Measurements from ENCODE around the gene SPPL2A.

The SPPL2A gene

DNA sequence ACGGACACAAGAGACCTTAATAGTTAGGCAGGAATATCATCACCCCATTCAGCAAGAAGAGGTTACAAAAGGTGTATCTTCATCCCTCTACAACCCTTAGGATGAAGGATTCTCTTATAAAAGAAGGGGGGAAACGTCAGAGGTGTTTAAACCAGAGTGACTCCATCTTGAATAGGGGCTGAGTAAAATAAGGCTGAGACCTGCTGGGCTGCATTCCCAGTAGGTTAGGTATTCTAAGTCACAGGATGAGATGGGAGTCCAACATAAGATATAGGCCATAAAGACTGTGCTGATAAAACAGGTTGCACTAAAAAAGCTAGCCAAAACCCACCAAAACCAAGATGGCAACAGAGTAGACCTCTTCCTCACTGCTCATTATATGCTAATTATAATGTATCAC lies 95.4 kb downstream of the SPPL2A start:
- Histone ChIP-seq H3F3A (ENCODE audit: low read depth) (no peaks in the 10 kb centered on the region), H3K27me3 (ENCODE audit: insufficient read depth, low read length, poor library complexity, severe bottlenecking) (no peaks in the 10 kb centered on the region), H3K4me3 (ENCODE audit: low read length, poor library complexity, severe bottlenecking) (no peak overlapping the region), H3K4me1 (ENCODE audit: insufficient read depth, low read length, poor library complexity, severe bottlenecking) (no peaks in the 10 kb centered on the region), H3K36me3 (ENCODE audit: insufficient read depth, low read length) (peaks cover 29% of the 10 kb centered on the region; the same call in 1 of the 2 replicates), H3K9me3 (ENCODE audit: insufficient read depth, low read depth, low read length) (no peaks in the 10 kb centered on the region), H3K79me2 (ENCODE audit: insufficient read depth, low read length) (peaks cover 74% of the 10 kb centered on the region), H3K9me2 (replicated peaks; ENCODE audit: low read depth, low read length) (no peaks in the 10 kb centered on the region), H2AFZ (ENCODE audit: low read length) (no peak overlapping the region), H3K9ac (ENCODE audit: low read depth, low read length, poor library complexity, severe bottlenecking) (no peak overlapping the region), H4K20me1 (ENCODE audit: insufficient read depth, low read length, poor library complexity, severe bottlenecking) (peaks cover 22% of the 10 kb centered on the region), H3K4me2 (ENCODE audit: low read depth, low read length, poor library complexity, severe bottlenecking) (no peak overlapping the region)
- TF ChIP-seq EZH2phosphoT487 (IDR thresholded peaks at IDR 0.05; ENCODE audit: borderline replicate concordance): no peak
- TF ChIP-seq, protein P1, sequence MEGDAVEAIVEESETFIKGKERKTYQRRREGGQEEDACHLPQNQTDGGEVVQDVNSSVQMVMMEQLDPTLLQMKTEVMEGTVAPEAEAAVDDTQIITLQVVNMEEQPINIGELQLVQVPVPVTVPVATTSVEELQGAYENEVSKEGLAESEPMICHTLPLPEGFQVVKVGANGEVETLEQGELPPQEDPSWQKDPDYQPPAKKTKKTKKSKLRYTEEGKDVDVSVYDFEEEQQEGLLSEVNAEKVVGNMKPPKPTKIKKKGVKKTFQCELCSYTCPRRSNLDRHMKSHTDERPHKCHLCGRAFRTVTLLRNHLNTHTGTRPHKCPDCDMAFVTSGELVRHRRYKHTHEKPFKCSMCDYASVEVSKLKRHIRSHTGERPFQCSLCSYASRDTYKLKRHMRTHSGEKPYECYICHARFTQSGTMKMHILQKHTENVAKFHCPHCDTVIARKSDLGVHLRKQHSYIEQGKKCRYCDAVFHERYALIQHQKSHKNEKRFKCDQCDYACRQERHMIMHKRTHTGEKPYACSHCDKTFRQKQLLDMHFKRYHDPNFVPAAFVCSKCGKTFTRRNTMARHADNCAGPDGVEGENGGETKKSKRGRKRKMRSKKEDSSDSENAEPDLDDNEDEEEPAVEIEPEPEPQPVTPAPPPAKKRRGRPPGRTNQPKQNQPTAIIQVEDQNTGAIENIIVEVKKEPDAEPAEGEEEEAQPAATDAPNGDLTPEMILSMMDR (conservative IDR thresholded peaks at IDR 0.05; ENCODE audit: low read length): no peak

DNA sequence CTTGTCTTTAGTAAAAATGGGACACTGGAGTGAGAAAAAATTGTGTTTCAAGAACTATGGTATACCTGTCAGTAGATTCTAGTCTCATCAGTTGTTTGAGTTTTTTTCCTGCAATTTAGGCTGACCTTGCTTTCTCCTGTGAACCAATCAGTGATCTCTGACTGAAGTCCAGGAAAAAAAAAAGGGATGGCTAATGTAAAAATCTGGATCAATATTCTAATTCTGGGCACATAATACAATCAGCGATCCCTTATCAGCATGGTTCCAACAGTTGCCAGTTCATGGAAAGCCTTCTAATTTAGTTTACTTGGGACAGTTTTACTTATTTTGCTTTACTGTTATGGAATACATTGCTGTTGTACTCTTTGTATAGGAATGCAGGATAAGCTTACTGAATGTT lies 95.9 kb downstream of the SPPL2A start:
- TF ChIP-seq, protein P1 (conservative IDR thresholded peaks at IDR 0.05; ENCODE audit: low read length): no peak
- no peak for TF ChIP-seq EZH2phosphoT487 (IDR thresholded peaks at IDR 0.05; ENCODE audit: borderline replicate concordance)
- no peaks in the 10 kb centered on the region for H3K27me3 ChIP-seq (ENCODE audit: insufficient read depth, low read length, poor library complexity, severe bottlenecking)
- peaks cover 17% of the 10 kb centered on the region for H4K20me1 ChIP-seq (ENCODE audit: insufficient read depth, low read length, poor library complexity, severe bottlenecking)
- no peak overlapping the region for H2AFZ ChIP-seq (ENCODE audit: low read length)
- H3F3A ChIP-seq (ENCODE audit: low read depth): no peaks in the 10 kb centered on the region
- no peaks in the 10 kb centered on the region for H3K9me3 ChIP-seq (ENCODE audit: insufficient read depth, low read depth, low read length)
- H3K79me2 ChIP-seq (ENCODE audit: insufficient read depth, low read length): peaks cover 74% of the 10 kb centered on the region
- H3K9me2 ChIP-seq (replicated peaks; ENCODE audit: low read depth, low read length): no peaks in the 10 kb centered on the region
- H3K9ac ChIP-seq (ENCODE audit: low read depth, low read length, poor library complexity, severe bottlenecking): no peak overlapping the region
- peaks cover 25% of the 10 kb centered on the region; the same call in 1 of the 2 replicates for H3K36me3 ChIP-seq (ENCODE audit: insufficient read depth, low read length)
- H3K4me1 ChIP-seq (ENCODE audit: insufficient read depth, low read length, poor library complexity, severe bottlenecking): no peaks in the 10 kb centered on the region
- H3K4me2 ChIP-seq (ENCODE audit: low read depth, low read length, poor library complexity, severe bottlenecking): no peak overlapping the region
- H3K4me3 ChIP-seq (ENCODE audit: low read length, poor library complexity, severe bottlenecking): no peak overlapping the region

DNA sequence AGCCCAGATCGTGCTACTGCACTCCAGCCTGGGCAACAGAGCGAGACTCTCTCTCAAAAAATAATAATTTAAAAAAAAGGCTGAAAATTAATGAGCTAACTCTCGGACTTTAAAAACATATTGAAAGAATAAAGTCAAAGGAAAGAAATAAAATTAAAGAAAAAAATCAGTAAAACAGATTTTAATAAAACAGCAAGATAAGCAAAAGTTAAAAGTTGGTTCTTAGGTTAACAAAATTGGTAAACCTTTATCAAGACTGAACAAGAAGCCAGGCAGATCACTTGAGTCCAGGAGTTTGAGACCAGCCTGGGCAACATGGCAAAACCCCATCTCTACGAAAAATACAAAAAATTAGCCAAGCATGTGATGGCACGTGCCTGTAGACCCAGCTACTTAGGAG lies 99.6 kb downstream of the SPPL2A start:
- no peak overlapping the region for H3K4me3 ChIP-seq (ENCODE audit: low read length, poor library complexity, severe bottlenecking)
- no peaks in the 10 kb centered on the region for H3K4me1 ChIP-seq (ENCODE audit: insufficient read depth, low read length, poor library complexity, severe bottlenecking)
- H3K27me3 ChIP-seq (ENCODE audit: insufficient read depth, low read length, poor library complexity, severe bottlenecking): no peaks in the 10 kb centered on the region
- H3K9me2 ChIP-seq (replicated peaks; ENCODE audit: low read depth, low read length): no peaks in the 10 kb centered on the region
- H3K9ac ChIP-seq (ENCODE audit: low read depth, low read length, poor library complexity, severe bottlenecking): no peak overlapping the region
- no peak overlapping the region for H2AFZ ChIP-seq (ENCODE audit: low read length)
- no peaks in the 10 kb centered on the region for H3F3A ChIP-seq (ENCODE audit: low read depth)
- H3K4me2 ChIP-seq (ENCODE audit: low read depth, low read length, poor library complexity, severe bottlenecking): no peak overlapping the region
- H4K20me1 ChIP-seq (ENCODE audit: insufficient read depth, low read length, poor library complexity, severe bottlenecking): peaks cover 6% of the 10 kb centered on the region
- no peaks in the 10 kb centered on the region for H3K9me3 ChIP-seq (ENCODE audit: insufficient read depth, low read depth, low read length)
- H3K36me3 ChIP-seq (ENCODE audit: insufficient read depth, low read length): peaks cover 33% of the 10 kb centered on the region
- peaks cover 60% of the 10 kb centered on the region; the same call in 1 of the 2 replicates for H3K79me2 ChIP-seq (ENCODE audit: insufficient read depth, low read length)
- TF ChIP-seq EZH2phosphoT487 (IDR thresholded peaks at IDR 0.05; ENCODE audit: borderline replicate concordance): no peak
- TF ChIP-seq, protein P1 (conservative IDR thresholded peaks at IDR 0.05; ENCODE audit: low read length): no peak
